Jurkat, Clone E6-1 (cell line): ENCODE data around the gene HTR4. TPM values are rescaled to one million over a fixed set of nuclear protein-coding genes. Genes with fewer than 3 reads are reported as not detected.
"Not testable (repeated sequence)": the region's sequence is repeated elsewhere in the genome, so short reads cannot be mapped to it uniquely, and the experiment has no call there.

Experiments
- DNase-seq: peaks from one replicate; pipeline ENCODE4 v3.0.0-alpha.2; 2011; ENCODE audit warnings: low read depth, low spot score
- H3K4me3 ChIP-seq: 2 replicates; pipeline ENCODE4 v1.5.1; 2011; ENCODE audit warnings: mild to moderate bottlenecking, low read length, control low read depth, moderate library complexity
- polyA plus RNA-seq: library from polyadenylated mRNA; unstranded; fragments of >200 nt; gene quantifications from one replicate; pipeline ENCODE4 v1.2.1, GENCODE V29; 2012; ENCODE audit warnings: missing spikeins; ENCODE audit not compliant: insufficient read length, insufficient read depth

The HTR4 gene
- polyA plus RNA-seq: not detected

- H3K4me3 ChIP-seq: no peak within 1 kb of the TSS
- DNase-seq: no peak
Observed at GRCh38 chr5:148653836-148654781, at the start of gene HTR4. Gene HTR4 (minus strand): TSS chr5:148654527. CDS start chr5:148637014, 17,513 bp downstream.

- no peak for DNase-seq
- no peak overlapping the region for H3K4me3 ChIP-seq
Observed at GRCh38 chr5:148702019-148702596, 47.8 kb upstream of the HTR4 start.

- DNase-seq: no peak
Observed at GRCh38 chr5:148699028-148699427, 44.7 kb upstream of the HTR4 start.

GRCh38 chr5:148697809-148698196 is 43.5 kb upstream of the HTR4 start:
- no peak overlapping the region for H3K4me3 ChIP-seq
- no peak for DNase-seq

More at GRCh38 chr5:148699028-148699427, 44.7 kb upstream of the HTR4 start:
- H3K4me3 ChIP-seq: no peak overlapping the region

- DNase-seq: no peak
- H3K4me3 ChIP-seq: no peak overlapping the region
Observed at GRCh38 chr5:148697180-148697808, 43.0 kb upstream of the HTR4 start.

- H3K4me3 ChIP-seq: no peak overlapping the region
- no peak for DNase-seq
Observed at GRCh38 chr5:148696187-148697036, 42.1 kb upstream of the HTR4 start.

GRCh38 chr5:148690945-148691344 is 36.6 kb upstream of the HTR4 start:
- no peak for DNase-seq
- no peak overlapping the region for H3K4me3 ChIP-seq

- DNase-seq: no peak
- no peak overlapping the region for H3K4me3 ChIP-seq
Observed at GRCh38 chr5:148688787-148689186, 34.5 kb upstream of the HTR4 start.

GRCh38 chr5:148687871-148688270 is 33.5 kb upstream of the HTR4 start:
- no peak for DNase-seq

GRCh38 chr5:148687427-148687826 is 33.1 kb upstream of the HTR4 start:
- no peak overlapping the region for H3K4me3 ChIP-seq
- DNase-seq: peak; percentile 68

More at GRCh38 chr5:148687871-148688270, 33.5 kb upstream of the HTR4 start:
- H3K4me3 ChIP-seq: no peak overlapping the region

- no peak overlapping the region for H3K4me3 ChIP-seq
- DNase-seq: no peak
Observed at GRCh38 chr5:148686660-148687059, 32.3 kb upstream of the HTR4 start.

GRCh38 chr5:148685520-148686134 is 31.3 kb upstream of the HTR4 start:
- no peak overlapping the region for H3K4me3 ChIP-seq
- no peak for DNase-seq

- DNase-seq: no peak
- no peak overlapping the region for H3K4me3 ChIP-seq
Observed at GRCh38 chr5:148684528-148684927, 30.2 kb upstream of the HTR4 start.

GRCh38 chr5:148683651-148684050 is 29.3 kb upstream of the HTR4 start:
- no peak overlapping the region for H3K4me3 ChIP-seq
- DNase-seq: no peak

GRCh38 chr5:148682058-148683026 is 28.0 kb upstream of the HTR4 start:
- H3K4me3 ChIP-seq: no peak overlapping the region
- DNase-seq: no peak

- H3K4me3 ChIP-seq: no peak overlapping the region
- DNase-seq: no peak
Observed at GRCh38 chr5:148681157-148682057, 27.1 kb upstream of the HTR4 start.

GRCh38 chr5:148673704-148674103 is 19.4 kb upstream of the HTR4 start:
- not testable (repeated sequence) for DNase-seq, H3K4me3 ChIP-seq
